HG02981 (cell line): ENCODE results near the gene USE1.

Source experiments
- ATAC-seq: cut with Tn5 transposase; IDR thresholded peaks from one replicate; pipeline ENCODE4 v1.9.1; 2021; ENCODE audit warnings: mild to moderate bottlenecking, moderate library complexity; ENCODE audit not compliant: unreplicated experiment

The USE1 gene

GRCh38 chr19:17205237-17206140, 9.7 kb upstream of the USE1 start:
- no peak for ATAC-seq

GRCh38 chr19:17206736-17207581, 8.2 kb upstream of the USE1 start:
- no peak for ATAC-seq

GRCh38 chr19:17209126-17210036, 5.8 kb upstream of the USE1 start:
- no peak for ATAC-seq

DNA sequence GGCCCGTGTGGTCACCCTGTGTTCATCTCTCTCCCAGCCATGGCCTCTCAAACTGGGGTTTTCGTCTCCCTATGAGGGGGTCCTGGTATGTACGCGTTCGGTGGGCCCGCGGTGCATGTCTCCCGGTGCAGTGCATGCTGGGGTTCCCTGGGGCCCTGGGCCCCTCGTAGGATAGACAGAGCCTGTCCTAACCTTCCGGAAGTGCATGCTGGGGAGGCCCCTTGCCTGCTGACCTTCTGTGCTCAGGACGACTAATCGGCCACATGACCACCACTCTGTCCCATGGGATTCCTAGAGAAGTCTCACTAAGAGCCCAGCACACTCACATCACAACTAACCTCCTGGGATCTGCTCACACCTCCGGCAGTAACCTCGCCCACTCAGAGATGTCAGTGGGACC, 4.9 kb upstream of the USE1 start:
- no peak for ATAC-seq

- ATAC-seq = no peak
Observed at GRCh38 chr19:17211547-17212446, 3.4 kb upstream of the USE1 start.

DNA sequence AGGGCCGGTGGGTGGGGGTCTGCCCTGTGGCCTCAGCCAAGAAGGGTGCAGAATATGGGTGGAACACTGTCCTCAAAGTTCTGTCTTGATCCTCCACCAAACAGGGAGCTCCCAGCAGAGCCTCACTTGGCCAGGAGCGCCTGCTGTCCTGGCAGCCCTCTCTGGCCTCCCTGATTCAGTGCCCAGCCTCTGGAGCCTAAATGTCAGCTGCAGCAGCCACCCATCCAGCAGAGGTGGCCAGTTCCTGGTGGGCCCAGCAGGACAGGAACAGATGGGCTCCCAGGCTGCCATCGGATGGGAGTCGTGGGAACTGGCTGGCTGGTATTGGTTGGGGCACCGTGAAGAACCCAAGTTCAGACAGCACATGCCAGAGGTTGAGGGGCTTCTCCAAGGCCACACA, 1.8 kb upstream of the USE1 start:
- ATAC-seq = no peak

- ATAC-seq = no peak
Observed at GRCh38 chr19:17214508-17215126, 540 bp upstream of the USE1 start.

DNA sequence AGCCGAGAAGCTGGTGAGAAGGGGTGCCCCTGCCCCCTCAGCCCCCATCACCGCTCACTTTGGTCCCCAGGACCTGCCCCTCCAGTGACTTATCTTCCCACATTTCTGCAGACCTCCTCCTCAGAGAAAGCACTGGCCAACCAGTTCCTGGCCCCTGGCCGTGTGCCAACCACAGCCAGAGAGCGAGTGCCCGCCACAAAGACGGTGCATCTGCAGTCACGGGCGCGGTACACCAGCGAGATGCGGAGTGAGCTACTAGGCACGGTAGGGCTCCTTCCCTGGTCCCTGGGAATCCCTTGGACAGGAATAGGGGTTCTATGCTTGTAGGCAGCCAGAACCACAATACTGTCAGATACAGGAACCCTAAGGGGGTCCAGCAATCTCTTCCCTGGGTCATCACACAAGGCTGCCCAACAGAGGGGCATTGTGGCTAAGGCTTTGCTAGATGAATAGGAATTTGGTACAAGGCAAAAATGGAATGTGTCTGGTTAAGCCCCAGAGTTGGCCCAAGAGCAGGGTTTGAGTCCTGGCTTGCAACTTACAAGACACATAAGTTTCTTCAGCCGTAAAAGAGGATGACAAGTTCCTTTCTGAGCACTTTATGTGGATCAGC, 1.0 kb downstream of the USE1 start:
- ATAC-seq = no peak

- ATAC-seq = no peak
Observed at GRCh38 chr19:17219286-17219685, 4.1 kb downstream of the USE1 start.

DNA sequence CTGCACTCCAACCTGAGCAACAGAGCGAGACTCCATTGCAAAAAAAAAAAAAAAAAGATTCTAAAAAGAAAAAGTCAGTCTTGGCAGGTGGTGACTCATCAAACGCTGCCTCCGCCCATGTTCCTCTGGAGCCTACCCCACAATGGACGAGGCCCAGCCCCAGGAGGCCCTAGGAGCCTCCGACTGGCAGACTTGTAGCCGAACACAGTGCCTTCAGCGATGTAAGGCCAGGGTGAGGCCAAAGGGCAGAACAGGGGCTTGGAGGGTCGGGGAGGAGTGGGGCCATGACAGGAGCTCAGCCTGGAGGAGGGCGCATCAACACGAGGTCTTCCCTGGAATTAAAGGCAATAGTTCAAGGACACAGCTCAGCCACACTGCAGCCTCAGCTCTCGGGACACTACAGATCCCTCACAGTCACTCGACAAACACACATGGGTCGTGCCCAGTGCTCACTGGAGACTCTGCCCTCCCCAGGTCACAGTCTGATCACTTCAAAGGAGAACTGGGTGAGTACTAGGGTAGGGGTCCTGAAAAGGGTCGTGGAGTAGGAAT, 5.1 kb downstream of the USE1 start:
- ATAC-seq = no peak

GRCh38 chr19:17225053-17225452, 9.9 kb downstream of the USE1 start:
- ATAC-seq = no peak

- peak; percentile 85 for ATAC-seq
Observed at GRCh38 chr19:17226002-17226933, 11.1 kb downstream of the USE1 start, which contains the start of gene OCEL1. OCEL1 (plus strand) TSS chr19:17226226; CDS start chr19:17226248, 22 bp downstream.

GRCh38 chr19:17227798-17228367, 12.7 kb downstream of the USE1 start:
- no peak for ATAC-seq

DNA sequence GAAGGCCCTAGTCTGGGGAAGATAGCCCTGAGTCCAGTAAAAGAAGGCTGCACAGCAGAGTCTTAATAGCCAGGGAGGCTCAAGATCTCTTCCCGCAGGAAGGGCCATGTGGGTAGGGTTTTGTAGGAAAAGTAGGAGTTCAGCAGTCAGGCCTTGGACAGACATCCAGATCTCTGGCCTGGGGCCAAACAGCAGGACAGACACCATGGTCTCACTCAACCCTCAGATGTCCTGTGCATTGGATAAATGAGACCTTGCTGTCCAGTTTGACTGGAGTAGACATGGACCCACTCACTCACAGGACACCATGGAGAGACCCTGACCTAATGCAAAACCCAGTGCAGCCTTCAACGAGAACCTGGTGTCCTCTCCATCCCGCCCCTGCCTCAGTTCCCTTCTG, 14.7 kb downstream of the USE1 start:
- no peak for ATAC-seq

DNA sequence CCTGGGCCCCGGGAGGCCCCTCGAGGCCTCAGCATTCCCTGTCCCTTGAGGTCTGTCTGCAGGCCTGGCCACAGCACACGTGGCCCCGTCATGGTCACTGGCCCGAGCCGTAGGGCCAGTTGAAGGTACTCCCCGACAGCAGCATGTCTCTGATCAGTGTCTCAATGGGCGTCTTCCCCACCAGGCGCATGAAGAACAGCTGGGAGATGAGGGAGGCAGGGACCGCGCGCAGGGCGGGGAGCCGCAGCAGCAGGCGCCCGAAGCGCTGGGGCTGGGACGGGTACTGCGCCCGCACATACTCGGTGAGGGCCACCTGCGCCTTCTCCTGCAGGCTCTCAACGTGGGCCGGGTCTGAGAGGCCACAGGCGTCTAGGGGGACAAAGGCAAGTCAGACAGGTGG, 17.1 kb downstream of the USE1 start:
- ATAC-seq = no peak

- ATAC-seq = no peak
Observed at GRCh38 chr19:17234911-17235299, 19.7 kb downstream of the USE1 start.

- peak; percentile 77 for ATAC-seq
Observed at GRCh38 chr19:17235300-17235970, 20.3 kb downstream of the USE1 start.
